ENCODE results near the gene COL23A1. TPM values are rescaled to one million over a fixed set of nuclear protein-coding genes. Genes with fewer than 3 reads are reported as not detected.

The COL23A1 gene
- total RNA-seq, 2 donors from 2014 or later, result 2.0 to 3.0 TPM

DNA sequence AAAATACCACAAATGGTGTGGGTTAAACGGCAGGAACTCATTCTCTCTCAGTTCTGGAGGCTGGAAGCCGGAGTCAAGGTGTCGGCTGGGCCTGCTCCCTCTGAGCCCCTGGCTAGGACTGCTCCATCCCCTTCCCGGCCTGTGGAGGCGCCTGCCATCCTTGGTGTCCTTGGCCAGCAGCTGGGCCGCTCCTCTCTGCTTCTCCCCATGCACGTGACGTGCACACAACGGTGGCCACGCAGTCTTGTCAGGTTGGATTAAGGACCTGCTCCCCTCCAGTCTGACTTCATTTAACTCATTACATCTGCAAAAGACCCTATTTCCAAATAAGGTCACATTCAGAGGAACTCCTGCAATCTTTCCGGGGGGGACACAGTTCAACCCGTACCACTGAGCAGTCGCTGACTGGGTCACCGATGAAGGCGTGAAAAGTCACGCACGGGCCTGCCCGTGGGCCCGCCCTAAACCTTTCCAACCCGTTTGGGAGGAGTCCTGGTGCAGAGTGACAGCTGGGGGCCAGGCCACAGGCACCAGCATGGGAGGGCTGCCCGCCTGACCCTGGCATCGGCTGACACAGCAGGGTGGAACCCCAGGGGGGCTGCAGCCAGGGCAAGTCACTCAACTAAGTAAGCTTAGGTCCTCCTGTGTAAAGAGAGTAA is 135.2 kb downstream of the COL23A1 start:
- no peak for DNase-seq (ENCODE audit: low spot score)
- intact Hi-C loops (cut with DNase I), result loop anchor here in 1 of 2 donors (5.0 kb wide), 1 partner anchor 1887 kb away; no protein-coding TSS in a partner anchor

DNA sequence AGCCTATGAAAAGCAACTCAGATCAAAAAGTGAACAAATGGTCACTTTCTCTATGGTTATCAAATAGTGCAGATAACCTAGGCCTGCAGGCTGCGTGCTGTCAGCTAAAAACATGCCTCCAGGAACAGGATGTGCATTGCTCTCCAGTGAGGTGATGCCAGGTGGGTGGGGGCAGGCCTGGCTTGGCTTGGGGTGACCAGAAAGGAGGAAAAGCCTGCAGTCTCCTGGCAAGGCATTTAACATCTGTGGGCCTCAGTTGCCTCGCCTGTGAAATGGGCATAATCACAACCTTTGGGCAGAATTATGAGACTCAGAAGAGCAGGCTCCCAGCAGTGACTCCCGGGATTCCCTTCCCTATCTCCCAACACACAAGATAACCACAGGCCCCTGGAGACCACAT is 135.9 kb downstream of the COL23A1 start:
- intact Hi-C loops (cut with DNase I), result no loop called here
- DNase-seq (ENCODE audit: low spot score), result no peak

DNA sequence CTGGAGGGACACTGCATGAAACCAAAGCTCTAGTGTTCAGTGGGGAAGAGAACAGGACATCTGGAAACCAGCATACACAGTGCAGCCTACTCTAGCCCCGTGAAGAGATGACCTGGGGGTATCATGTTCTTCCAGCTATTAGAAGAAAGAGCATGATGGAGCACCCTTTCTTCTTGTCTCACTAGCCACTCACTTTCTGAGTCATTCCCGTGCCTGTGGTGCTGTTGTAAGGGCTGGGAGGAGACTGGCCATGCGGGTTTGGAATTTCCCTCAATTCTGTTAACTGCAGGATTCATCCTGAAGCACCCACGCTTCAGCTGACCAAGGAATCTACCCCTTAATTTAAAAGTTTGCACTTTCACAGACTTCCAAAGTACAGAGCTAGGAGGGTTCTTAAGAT is 137.0 kb downstream of the COL23A1 start:
- no peak for DNase-seq (ENCODE audit: low spot score)
- intact Hi-C loops (cut with DNase I), result no loop called here

DNA sequence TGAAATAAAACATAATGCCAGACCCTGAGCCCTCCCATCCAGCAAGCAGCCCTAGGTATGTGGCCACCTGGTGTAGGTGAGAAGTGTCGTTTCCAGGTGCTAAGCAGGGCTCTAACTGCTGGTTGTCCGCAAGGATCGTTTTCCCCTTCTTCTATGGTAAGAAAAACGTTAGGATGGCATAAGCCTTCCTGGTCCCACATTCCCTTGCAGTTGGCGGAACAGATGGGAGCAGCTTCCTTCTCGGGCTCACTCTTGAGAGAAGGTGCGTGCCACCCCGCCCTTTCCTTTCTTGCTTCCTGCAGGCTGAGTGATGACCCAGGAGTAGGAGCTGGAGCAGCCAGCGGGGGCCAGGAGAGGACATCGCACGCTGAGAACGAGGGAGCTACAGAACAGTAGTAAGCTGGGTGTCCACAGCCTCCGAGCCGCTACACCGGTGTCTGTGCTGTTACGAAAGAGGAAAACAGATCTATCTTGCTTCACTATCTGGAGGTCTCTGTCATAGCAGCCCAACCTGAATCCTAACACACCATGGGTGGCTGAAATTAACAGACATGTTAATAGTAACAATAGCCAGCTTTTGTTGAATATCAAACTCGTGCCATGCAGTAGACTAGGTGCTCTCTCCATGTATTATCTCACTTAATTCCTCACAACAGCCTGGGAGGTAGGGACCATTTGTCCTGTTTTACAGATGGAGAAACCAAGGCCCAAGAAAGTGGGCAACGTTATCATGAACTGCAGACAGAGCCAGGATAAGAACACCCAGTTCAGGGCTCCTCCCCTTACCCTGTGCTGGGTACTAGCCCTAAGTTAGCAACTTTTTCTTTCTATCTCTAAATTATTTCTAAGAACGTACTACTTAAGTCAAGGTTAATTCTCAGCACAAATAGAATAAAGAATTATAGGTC is 139.8 kb downstream of the COL23A1 start:
- intact Hi-C loops (cut with DNase I), result no loop called here
- no peak for DNase-seq (ENCODE audit: low spot score)

DNA sequence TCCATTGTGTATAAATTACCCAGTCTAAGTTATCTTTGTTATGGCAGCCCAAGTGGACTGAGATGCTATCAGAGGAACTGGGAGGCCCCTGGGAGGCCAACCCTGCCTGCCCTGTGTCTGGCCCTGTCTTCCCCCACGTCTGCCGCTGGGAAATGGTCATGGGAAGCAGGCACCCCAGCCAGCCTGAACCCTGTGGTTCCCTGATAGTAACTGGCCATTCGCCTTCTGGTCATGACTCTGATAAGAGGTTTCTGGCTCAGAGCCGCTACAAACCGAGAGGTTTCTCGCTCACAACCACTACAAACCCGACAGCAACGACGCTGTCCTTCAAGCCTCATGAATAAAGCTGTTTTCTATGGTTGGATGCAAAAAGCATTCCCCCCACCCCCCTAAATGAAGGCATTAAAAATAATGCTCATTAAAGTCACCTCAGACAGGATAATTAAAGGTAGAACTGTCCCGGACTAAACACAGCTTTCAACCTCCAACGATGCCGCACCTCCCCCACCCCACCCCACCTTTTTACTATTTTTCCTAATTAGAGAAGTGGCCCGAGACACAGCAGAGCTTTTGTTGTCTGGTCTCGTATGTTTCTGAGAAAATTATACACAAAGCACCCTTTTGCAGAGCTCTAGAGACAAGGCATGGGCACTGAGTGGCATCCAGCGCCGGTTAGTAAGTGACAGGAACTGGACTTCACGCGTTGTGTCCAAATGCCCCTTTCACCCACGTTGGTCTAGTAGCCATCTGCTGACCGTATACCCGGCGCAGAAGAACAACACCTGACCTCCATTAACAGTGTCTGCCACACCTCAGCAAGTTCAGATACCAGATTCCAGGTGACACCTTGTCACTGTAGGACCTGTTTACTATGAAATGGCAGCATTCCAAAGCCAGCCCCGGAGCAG is 140.8 kb downstream of the COL23A1 start:
- intact Hi-C loops (cut with DNase I), result no loop called here
- no peak for DNase-seq (ENCODE audit: low spot score)

DNA sequence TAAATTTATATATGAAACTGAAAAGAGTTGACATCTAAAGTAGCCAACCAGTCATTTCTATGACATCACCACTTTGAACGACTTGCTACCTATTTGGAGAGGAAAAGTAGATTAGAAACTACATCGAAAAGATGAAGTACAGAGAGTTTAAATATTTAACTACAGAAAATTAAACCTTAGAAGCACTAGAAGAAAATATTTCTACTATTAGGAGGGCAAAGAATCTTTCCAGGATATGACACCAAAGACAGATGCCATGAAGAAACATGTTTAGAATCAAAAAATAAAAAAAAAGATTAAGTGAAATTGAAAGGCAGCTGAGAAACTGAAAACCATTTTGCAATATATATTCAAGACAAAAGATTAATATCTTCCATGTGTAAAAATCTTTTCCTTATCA is 144.7 kb downstream of the COL23A1 start:
- no peak for DNase-seq (ENCODE audit: low spot score)
- intact Hi-C loops (cut with DNase I), result no loop called here

DNA sequence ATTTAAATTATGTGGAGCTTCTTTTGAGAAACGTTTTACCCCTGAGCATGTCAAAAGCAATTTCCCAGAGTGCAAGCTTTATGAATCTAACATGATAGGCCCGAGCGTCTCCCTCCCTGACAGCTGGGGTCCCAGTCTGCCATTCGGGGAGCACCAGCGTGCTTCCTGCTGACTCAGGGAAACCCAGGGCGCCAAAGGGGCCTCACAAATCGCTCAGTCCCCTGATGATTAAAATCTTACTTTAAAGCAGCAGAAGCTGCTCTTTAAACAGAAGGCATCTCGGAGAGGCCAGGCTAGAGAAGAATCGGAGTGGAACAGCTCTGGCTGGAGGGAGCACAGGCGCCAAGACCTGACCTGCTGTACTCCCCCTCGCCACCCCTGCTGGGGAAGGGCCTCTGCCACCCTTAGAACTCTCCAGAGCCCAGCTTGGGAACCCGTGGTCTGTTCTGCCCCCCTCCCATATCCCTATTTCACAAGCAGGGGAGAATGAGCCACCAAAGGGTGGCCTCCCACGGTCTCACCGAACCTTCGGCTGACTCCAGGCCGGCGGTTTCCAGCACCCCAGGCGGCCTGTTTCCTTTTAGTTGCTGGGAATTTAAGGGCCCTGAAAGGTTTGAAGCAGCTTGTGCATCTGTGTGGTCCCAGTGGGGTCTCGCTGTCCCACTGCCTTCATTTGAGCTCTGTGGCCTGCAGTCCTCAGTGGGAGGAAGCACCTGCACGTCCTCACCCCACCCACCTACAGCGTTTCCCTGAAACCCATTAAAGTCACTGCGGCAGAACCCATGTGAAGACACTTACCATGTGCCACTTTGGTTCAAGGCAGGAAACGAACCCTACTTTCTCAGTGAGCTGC is 147.6 kb downstream of the COL23A1 start:
- no peak for DNase-seq (ENCODE audit: low spot score)
- intact Hi-C loops (cut with DNase I), result no loop called here

DNA sequence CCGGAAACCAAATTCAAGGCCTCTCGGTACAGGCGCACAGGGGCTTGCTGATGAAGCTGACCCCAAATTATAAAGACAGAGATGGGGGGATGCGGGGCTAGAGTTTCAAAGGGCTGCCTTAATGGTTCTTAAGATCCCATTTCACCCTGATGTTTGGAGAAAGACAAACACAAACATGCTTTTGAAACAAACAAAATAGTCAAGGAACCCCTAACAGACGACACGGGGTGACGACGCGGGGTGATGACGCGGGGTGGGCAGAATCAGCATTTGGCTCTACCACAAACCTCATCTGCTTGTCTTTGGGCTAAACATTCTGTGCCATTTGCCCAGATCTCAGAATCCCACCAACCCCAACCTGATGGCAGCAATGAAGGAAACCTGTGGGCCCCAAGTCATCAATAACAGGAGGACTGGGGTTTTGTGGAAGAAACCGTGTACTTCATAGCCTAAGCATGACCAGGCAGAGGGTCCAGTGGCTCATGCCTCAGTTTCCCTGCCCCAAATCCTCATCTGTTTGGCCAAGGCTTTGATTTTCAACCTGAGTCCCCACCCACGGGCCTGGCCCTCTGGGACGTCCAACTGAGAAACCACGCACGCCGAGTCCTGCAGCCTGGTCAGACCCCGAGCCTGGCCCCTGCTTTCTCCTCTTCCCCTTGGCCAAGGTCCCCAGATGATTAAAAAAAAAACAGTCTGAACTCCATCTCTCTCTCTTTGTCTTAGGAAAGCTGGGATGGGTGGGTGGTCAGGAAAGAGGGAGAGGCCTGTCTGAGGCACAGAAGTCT is 148.5 kb downstream of the COL23A1 start:
- intact Hi-C loops (cut with DNase I), result no loop called here
- no peak for DNase-seq (ENCODE audit: low spot score)

DNA sequence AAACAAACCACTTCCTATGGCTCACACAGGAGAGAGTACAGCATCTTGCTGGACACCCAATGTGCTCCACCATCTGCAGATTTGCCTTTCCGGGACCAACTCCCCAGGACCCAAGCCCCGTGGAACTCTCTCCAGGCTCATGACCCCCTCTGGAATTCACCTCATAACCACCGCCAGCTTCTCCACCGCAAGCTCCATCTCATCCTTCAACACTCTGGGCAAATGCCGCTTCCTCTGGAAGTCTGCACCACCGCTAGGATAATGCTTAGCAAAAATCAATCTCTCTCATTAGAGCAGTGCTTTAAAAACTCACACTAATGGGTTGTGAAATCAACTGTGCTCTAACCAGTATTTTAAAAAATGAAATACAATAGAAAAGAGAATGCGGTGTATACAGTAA is 150.0 kb downstream of the COL23A1 start:
- intact Hi-C loops (cut with DNase I), result no loop called here
- no peak for DNase-seq (ENCODE audit: low spot score)

DNA sequence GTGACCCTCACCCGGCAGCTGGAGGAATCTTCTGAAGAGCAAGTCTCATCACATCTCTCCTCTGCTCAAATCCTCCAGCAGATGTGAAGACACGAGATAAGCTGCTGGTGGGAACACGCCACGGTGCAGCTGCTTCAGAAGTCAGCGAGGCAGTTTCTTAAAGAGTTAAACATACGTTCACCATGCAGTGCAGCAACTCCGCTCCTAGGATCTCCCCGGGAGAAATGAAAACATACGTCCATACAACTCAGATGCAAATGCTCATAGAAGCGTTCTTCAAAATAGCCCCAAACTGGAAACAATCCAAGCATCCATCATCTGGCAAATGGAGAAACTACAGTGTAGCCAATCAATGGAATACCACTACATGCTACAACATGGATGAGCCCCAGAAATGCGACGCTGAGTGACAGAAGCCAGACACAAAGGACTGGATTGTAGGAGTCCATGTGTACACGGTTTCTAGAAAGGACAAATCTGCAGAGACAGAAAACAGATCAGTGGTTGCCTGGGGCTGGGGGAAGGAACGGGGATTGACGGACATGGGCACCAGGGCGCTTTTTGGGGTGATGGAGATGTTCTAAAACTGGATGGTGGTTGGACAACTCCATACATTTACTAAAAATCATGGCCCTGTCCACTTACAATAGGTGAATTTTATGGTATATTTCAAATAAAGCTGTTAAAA is 150.6 kb downstream of the COL23A1 start:
- DNase-seq (ENCODE audit: low spot score), result no peak
- intact Hi-C loops (cut with DNase I), result no loop called here

DNA sequence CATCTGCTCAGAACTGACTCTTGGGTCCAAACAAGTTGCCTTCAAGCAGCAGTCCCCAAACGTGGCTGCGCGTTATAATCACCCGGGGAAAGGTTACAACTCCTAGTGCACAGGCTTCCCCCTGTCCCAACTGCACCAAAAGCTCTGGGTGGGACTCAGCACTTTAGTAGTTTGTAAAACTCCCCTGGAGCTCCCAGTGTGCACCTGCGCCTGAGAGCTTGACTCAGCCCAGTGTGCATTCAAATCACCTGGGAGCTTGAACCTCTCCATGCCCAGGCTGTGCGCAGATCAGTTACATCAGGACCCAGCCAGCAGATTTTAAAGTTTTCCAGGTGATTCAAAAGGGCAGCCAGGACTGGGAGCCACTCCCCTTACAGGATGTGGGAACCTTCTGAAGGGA is 151.4 kb downstream of the COL23A1 start:
- intact Hi-C loops (cut with DNase I), result no loop called here
- DNase-seq (ENCODE audit: low spot score), result no peak

DNA sequence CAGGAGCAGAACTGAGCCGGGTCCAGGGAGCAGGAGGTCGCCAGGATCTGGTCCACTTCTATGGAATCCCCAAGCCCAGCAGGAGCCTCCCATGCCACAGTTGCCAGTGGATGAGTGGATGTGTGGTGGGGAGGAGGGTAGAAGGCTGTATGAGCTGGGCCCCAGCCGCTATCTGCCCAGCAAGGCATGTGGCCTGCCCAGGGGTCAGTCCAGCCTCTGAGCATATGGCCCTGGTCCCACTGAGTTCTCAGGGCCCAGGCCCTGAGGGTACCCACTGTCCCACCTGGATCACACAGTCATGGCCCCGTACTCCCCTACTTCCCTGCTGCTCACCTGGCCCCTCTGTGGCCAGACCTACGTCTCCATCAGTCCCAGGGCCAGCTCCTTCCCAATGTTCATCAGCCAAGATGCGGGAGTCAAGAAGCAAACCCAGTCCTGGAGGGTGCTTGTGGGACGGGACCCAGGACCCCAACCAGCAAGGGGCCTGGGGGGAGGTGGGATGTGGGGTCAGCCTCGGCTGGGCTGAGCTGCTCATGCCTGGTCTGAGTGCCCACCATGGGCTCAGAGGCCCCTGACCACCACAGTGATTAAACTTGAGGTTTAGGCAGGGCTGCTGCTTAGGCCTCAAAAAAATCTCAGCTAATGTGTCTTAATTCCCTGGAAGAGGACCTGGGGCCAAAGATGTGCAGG is 152.7 kb downstream of the COL23A1 start:
- DNase-seq (ENCODE audit: low spot score), result no peak
- intact Hi-C loops (cut with DNase I), result no loop called here

DNA sequence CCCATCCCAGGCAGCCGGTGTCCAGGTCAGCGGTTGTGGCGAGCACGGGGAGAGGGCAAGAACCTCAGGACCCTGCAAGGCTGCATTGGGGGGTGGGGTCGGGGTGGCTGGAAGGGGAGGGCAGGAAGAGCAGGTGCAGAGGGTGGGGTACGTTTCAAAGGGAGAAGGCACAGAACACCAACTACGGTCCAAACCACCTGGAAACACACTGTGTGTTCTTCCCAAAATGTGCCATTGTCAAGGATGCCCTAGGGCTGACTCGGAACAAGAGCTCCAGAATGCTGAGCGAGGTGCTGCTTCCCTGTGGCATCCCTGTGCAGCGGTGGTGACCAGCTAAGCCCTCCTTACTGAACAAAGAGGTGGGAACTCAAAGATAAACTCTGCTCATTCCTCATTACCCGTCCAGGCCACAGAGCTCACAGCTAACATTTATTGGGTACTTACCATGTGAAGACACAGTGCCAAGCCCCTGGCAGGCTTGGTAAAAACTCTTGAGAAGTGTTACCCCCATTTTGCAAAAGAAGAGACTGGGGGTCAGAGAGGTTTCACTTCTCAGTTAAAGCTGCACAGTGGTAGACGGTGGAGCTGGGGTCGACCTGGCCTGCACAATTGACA is 153.8 kb downstream of the COL23A1 start:
- intact Hi-C loops (cut with DNase I), result no loop called here
- DNase-seq (ENCODE audit: low spot score), result no peak

DNA sequence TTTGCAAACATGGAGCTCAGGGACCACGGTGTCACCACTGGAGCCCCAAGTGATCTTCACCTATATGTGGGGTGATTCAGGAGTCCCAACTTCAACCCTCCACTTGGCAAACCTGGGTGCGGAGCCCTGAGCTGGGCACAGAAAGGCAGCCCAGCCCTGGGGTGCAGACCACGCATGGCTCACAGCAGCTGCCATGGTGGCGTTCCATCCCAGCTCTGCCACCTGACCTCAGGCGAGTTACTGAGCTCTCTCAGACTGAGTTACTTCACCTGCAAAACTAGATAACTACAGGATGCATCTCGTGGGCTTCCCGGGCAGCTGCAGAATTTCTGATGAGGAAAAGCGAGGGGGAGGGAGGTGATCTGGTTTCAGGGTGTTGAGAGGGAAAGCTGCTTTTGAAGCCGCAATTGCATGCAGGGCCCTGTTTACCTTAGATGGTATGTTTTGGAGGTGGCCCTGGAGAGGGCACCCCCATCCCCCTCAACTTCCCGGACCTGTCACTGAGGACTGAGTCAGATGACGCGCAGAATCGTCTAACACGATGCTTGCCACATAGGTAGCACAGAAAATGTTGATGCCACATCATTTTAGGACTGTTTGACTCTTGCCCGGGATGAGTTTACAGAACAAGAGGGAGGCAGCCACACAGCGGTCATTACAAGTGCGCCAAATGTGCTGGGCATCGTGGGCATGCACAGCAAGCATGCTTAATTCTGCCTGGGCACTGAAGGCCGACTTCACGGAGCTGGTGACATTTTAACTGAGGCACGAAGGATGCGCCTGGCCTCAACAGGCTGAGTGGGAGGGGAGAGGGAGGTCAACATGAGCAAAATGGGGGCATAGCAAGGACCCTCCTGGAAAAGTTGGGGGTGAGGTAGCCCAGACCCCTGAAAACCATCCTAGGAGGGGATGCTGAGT is 154.6 kb downstream of the COL23A1 start:
- intact Hi-C loops (cut with DNase I), result no loop called here
- DNase-seq (ENCODE audit: low spot score), result no peak

DNA sequence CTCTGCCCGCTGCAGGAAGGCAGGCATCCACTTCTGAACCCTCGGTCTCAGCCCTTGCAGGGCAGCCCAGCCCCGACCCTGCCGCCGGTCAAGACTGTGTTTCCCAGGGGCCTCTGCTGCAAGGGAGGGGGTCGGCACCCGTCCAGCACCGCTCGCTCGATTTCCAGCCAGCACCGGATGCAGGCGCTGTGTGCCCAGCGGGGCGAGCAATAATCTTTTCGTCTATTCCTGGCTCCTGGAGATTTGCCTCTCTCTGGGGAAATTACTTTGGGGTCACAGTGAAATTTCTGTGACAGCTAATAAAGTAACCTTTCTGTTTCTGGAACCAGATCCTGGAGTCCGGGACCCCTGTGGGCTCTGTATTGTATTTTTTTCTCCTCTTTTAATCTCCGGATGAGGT is 155.3 kb downstream of the COL23A1 start:
- no peak for DNase-seq (ENCODE audit: low spot score)
- intact Hi-C loops (cut with DNase I), result no loop called here
